Measurements from ENCODE around the gene RGL2.

GRCh38 chr6:33254591-33254990 lies 44.2 kb downstream of the RGL2 start:
- no peak for TF ChIP-seq CTCF (IDR thresholded peaks at IDR 0.05 in 8 of 11, conservative IDR thresholded peaks at IDR 0.05 in 3 of 11)
- no peak for TF ChIP-seq POLR2AphosphoS5 (IDR thresholded peaks at IDR 0.05)

Measured in spleen (tissue), 7 donors.